T-helper 1 cell (primary cell): ENCODE measurements around the gene COL18A1.

Experiments
- DNase-seq, 5 donors: peaks; one replicate each; pipeline ENCODE4 v3.0.0-alpha.2; 2012 to 2020

Gene COL18A1

GRCh38 chr21:45537746-45538291 lies 132.9 kb downstream of the COL18A1 start:
- DNase-seq, result peak in 1 of 5 donors; percentile 2

GRCh38 chr21:45538381-45539045 lies 133.5 kb downstream of the COL18A1 start:
- DNase-seq, result no peak

GRCh38 chr21:45539046-45539795 lies 134.3 kb downstream of the COL18A1 start:
- peak in 1 of 5 donors; percentile 10 for DNase-seq

GRCh38 chr21:45539796-45540600 lies 135.0 kb downstream of the COL18A1 start:
- no peak for DNase-seq

- no peak for DNase-seq
Observed at GRCh38 chr21:45540601-45540970, 135.6 kb downstream of the COL18A1 start.

- peak; percentile 54 to 82 (median 69) for DNase-seq
Observed at GRCh38 chr21:45541221-45542039, 136.5 kb downstream of the COL18A1 start.

- peak; percentile 54 to 75 (median 61) for DNase-seq
Observed at GRCh38 chr21:45542242-45542666, 137.3 kb downstream of the COL18A1 start, which contains the start of gene SLC19A1. Gene SLC19A1, minus strand, starts transcription at chr21:45542440. Its CDS starts 4,481 bp downstream, at chr21:45537959.

GRCh38 chr21:45542667-45543370 lies 137.9 kb downstream of the COL18A1 start:
- peak in 1 of 5 donors; percentile 12 for DNase-seq

- no peak for DNase-seq
Observed at GRCh38 chr21:45543371-45543709, 138.4 kb downstream of the COL18A1 start.

- DNase-seq, result no peak
Observed at GRCh38 chr21:45543710-45544448, 138.9 kb downstream of the COL18A1 start.

- no peak for DNase-seq
Observed at GRCh38 chr21:45544449-45545235, 139.7 kb downstream of the COL18A1 start.

- DNase-seq, result no peak
Observed at GRCh38 chr21:45545236-45545570, 140.2 kb downstream of the COL18A1 start.

GRCh38 chr21:45545691-45546531 lies 140.9 kb downstream of the COL18A1 start:
- no peak for DNase-seq

GRCh38 chr21:45546636-45547544 lies 141.9 kb downstream of the COL18A1 start:
- no peak for DNase-seq

GRCh38 chr21:45547545-45547900 lies 142.6 kb downstream of the COL18A1 start:
- no peak for DNase-seq

- DNase-seq, result no peak
Observed at GRCh38 chr21:45548711-45549491, 143.9 kb downstream of the COL18A1 start.
